ENCODE results near the gene MGAM2. TPM values are rescaled to one million over a fixed set of nuclear protein-coding genes. Genes with fewer than 3 reads are reported as not detected.

Gene MGAM2
- total and polyA plus RNA-seq, 2 of the 4 experiments (the other 2 are of a cell fraction), result not detected

DNA sequence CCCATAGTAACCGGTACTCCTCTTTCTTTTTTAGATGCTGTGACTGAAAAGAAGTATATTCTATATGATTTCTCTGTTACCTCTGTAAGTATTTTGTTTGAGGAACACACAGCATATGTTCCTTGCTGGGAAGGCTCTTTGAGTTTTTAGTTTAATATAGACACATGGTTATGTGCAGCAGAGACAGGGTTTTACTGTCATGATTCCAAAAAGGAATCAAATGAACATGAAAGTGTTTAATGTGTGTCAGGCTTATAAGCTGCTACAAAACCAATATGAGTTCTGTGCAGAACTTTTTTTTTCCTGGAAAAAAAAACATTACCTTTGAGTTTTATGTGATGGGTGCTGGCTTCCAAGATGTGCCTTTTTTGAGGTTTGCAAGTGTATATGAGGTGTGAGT lies 50.4 kb downstream of the MGAM2 start:
- Histone ChIP-seq H4K91ac (ENCODE audit: insufficient read depth, low read depth, low read length) (no peak overlapping the region), H3K9ac (ENCODE audit: low read depth, low read length) (no peak overlapping the region), H4K8ac (ENCODE audit: low read depth in 2 of 2, low read length in 2 of 2) (no peak overlapping the region), H3K36me3 (ENCODE audit: control insufficient read depth, insufficient read depth, low read length) (no peaks in the 10 kb centered on the region), H3K79me1 (ENCODE audit: low read depth in 1 of 2, low read length in 2 of 2) (no peaks in the 10 kb centered on the region), H3K27me3 (ENCODE audit: control insufficient read depth, insufficient read depth, low read length) (no peaks in the 10 kb centered on the region), H3K14ac (replicated peaks; ENCODE audit: low read depth, low read length) (no peak overlapping the region), H4K5ac (ENCODE audit: low read depth, low read length) (no peak overlapping the region), H2AK5ac (ENCODE audit: low read depth, low read length) (no peak overlapping the region), H2AFZ (replicated peaks; ENCODE audit: low read length, poor library complexity) (no peak overlapping the region), H3K4me3 (ENCODE audit: insufficient read depth, low read depth, low read length) (no peak overlapping the region), H2BK5ac (ENCODE audit: low read depth, low read length, poor library complexity, severe bottlenecking) (no peak overlapping the region), H2AK9ac (replicated peaks; ENCODE audit: low read depth, low read length, poor library complexity) (no peak overlapping the region), H3K9me3 (ENCODE audit: control insufficient read depth, insufficient read depth, low read length) (peaks cover 10% of the 10 kb centered on the region), H3K4me1 (ENCODE audit: control insufficient read depth, insufficient read depth, low read length) (no peaks in the 10 kb centered on the region), H3K4ac (ENCODE audit: low read depth, low read length) (no peak overlapping the region), H3K4me2 (ENCODE audit: low read depth, low read length) (no peak overlapping the region), H3K18ac (ENCODE audit: low read depth, low read length) (no peak overlapping the region), H2BK120ac (ENCODE audit: low read depth, low read length) (no peak overlapping the region), H3K23ac (ENCODE audit: low read depth, low read length) (no peak overlapping the region), H3K9me1 (ENCODE audit: insufficient read depth, low read length) (no peaks in the 10 kb centered on the region), H4K20me1 (ENCODE audit: insufficient read depth, low read length) (no peaks in the 10 kb centered on the region), H2BK15ac (ENCODE audit: low read depth, low read length) (no peak overlapping the region), H3K27ac (ENCODE audit: insufficient read depth, low read length) (no peak overlapping the region), H2BK20ac (ENCODE audit: low read depth, low read length) (no peak overlapping the region), H3K56ac (ENCODE audit: extremely low read depth, insufficient read depth, low read length) (no peak overlapping the region)
- no peak for DNase-seq
- CTCF ChIA-PET, result no interaction called here
- no peak for TF ChIP-seq MAZ (IDR thresholded peaks at IDR 0.05; ENCODE audit: borderline replicate concordance, low read depth, low read length)
- no peak for TF ChIP-seq MXI1 (IDR thresholded peaks at IDR 0.05; ENCODE audit: borderline replicate concordance, low read depth, low read length)
- no CpG with 5 or more reads among the region's 1 CpG for WGBS, 2 experiments (ENCODE audit: extremely low coverage in 2 of 2, insufficient read length in 1 of 2)
- no TSS peak for BruUV-seq (replicated peaks)
- in situ Hi-C loops (cut with MboI; ENCODE audit: low sequenced_read_pairs) (no loop called here), dilution Hi-C loops (cut with HindIII; ENCODE audit: low sequenced_read_pairs, unreplicated experiment) (no loop called here), intact Hi-C loops (cut with micrococcal nuclease) (no loop called here)
- no peak for ATAC-seq (ENCODE audit: low read depth)
- POLR2A ChIA-PET (ENCODE audit: unreplicated experiment), result no interaction called here

Data from IMR-90 (cell line).